HG03108 (cell line): ENCODE results near the gene TMEM44.
"Not testable (repeated sequence)": the region's sequence is repeated elsewhere in the genome, so short reads cannot be mapped to it uniquely, and the experiment has no call there.

Experiments used
- ATAC-seq: cut with Tn5 transposase; IDR thresholded peaks from one replicate; pipeline ENCODE4 v1.9.1; 2021; ENCODE audit warnings: moderate library complexity; ENCODE audit not compliant: unreplicated experiment

Gene TMEM44

DNA sequence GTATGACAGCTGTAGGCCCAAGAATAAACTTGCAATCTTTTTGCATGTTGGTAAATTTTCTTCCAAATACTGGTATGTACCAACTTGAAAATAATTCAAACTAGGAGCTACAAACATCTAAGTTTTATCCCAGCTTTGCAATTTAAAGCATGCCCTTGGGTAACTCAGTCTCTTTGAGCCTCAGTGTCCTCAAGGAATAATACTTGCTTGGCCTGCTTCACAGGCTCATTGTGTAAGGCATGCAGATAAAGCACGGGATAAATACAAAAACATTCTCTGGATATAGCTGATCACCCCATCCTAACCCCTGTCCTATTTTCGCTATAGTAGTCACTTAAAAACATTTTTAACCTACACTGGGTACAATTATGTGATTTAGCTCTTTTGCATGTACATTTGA is 9.6 kb upstream of the TMEM44 start:
- no peak for ATAC-seq

DNA sequence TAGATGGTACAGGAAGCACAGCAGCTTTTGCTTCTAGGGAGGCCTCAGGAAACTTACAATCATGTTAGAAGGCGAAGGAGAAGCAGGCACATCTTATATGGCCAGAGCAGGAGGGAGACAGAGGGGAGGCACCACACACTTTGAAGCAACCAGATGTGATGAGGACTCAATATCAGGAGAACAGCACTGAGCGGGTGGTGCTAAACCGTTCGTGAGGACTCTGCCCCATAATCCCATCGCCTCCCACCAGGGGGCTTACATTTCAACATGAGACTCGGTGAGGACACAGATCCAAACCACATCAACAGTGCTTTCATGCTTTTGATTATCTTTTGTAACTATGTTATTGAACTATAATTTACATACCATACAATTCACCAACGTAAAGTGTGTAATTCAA is 7.6 kb upstream of the TMEM44 start:
- ATAC-seq = no peak

GRCh38 chr3:194638991-194639605 is 5.9 kb upstream of the TMEM44 start:
- no peak for ATAC-seq

DNA sequence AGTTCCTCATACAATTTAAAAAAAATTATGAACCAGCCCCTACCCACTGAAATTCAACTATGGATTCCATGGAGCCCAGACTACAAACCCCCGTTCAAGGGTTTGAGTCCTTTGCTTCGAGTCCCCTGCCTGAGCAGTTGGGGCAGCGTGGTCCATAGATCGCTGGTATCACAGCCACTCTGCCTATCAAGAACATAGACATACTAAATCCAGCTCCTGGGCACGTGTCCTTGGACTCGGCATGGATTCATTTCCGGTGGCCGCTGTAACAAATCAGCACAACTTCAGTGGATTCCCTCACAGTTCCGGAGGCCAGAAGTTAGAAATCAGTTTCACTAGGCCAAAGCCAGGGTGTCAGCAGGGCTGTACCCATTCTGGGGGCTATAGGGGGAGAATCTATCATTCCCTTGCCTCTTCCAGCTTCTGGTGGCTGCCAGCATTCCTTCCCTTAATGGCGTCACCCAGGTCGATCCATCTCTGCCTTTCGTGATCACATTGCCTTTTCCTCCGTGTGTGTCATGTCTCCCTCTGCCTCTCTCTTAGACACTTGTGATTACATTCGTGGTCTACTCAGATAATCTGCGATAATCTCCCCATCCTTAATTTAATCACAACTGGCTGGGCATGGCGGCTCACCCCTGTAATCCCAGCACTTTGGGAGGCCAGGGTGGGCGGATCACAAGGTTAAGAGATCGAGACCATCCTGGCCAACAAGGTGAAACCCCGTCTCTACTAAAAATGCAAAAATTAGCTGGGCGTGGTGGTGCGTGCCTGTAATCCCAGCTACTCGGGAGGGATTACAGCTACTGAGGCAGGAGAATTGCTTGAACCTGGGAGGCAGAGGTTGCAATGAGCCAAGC is 4.6 kb upstream of the TMEM44 start:
- ATAC-seq = no peak

DNA sequence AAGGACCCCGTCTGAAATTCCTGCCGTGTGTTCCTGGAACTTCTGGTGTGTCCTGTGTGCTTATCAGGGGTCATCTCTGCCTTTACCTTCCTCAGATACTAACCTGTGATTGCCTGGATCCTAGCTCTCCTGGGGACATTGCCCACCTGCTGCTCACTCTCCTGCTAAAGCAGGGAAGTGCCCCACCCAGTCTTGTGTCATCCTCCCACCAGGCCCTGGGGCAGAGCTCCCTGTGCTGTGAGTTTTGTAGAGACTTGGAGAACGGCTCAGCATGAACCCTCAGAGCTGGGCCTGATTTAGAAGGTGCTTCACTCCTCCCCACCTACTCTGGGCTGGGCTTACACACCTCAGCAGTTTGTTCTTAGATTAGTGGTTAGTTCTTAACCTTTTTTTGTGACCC is 3.8 kb upstream of the TMEM44 start:
- no peak for ATAC-seq

- ATAC-seq = peak; percentile 45
Measured at GRCh38 chr3:194632809-194633348, 340 bp downstream of the TMEM44 start.

DNA sequence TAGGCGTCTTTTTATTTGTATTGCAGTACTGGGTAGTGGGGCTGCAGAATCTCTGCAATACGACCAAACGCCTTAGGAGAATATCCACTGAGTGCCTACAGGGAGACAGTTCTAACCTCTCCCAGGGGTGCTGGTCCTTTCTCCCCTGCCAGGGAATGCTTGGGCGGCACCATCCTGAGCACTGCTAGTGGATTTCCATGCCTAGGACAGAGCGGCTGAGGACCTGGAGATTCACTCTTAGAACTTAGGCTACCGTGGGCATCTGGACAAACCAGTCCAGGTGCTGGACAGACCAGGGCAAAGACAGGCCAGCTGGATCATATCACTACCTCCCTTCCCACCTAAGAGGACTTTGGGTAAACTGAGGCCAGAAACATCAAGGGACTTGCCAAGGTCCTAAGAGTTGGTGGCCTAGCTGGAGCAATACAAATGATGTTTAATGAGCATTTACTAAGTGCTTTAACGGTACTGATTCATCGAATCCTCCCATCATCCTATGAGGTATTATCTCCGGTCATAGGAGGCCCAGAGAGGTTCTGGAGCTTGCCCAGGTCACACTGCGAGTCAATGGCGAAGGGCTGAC is 902 bp downstream of the TMEM44 start:
- ATAC-seq = no peak

- no peak for ATAC-seq
Measured at GRCh38 chr3:194631696-194632095, 1.5 kb downstream of the TMEM44 start.

GRCh38 chr3:194630681-194631080 is 2.5 kb downstream of the TMEM44 start:
- ATAC-seq = not testable (repeated sequence)

DNA sequence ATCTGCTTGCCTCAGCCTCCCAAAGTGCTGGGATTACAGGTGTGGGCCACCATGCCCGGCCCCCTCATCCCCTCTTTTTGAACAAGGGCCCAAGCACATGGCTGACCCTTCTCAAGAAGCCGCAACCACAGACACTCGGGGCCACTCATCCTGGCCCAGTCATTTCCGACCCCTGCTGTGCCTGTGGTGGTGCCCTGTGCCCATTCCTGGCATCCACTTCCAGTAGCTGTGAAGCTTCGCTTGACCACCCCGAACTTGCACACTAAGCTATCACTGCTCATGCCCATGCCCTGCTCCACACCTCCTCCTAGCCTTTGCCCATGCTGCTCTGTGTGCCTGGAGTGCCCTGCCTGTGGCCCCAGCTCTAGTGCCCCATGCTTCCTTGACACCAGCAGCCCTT is 8.3 kb downstream of the TMEM44 start:
- ATAC-seq = no peak

- ATAC-seq = no peak
Measured at GRCh38 chr3:194623449-194624290, 9.5 kb downstream of the TMEM44 start.

DNA sequence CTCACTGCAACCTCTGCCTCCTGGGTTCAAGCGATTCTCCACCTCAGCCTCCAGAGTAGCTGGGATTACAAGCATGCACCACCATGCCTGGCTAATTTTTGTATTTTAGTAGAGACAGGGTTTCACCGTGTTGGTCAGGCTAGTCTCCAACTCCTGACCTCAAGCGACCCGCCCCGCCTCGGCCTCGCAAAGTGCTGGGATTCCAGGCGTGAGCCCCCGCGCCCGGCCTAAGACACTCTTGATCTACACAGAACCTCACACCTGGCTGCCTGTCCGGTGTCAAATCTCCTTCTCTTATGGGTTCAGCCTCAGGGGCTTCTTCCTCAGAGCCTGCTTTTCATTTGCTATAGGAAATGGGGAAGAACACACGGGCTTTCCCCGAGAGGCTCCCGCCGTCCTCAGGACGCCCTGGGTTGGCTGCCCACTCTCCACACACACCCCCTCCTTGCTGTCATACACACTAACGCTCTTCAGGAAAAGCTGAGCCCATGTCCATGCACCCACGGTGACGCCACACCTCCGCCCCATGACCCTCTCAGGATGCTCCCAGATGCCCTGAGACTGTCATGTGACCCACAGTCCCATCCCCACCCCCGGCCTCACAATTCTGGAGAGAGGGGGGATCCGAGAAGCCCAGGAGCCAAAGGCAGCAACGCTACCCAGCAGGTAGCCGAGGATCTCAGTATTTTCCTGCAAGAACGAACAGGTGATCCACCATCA is 10.4 kb downstream of the TMEM44 start:
- ATAC-seq = no peak

DNA sequence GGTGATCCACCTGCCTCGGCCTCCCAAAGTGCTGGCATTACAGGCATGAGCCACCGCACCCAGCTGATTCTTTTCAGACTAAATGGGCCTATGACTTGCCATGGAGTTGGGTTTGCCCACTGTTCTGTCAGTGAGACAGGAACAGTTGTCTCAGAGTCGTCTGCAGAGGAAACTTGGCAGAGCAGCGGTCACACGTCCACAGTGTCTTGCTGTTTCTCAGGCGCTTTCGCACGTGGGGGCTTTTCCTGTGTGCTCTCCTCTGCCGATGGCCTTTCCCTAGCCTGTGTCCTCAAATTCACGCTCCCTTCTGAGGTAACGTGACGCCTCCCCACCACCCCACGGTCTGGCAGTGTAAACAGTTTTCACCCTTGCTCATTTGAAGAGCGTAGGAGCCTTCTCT is 11.3 kb downstream of the TMEM44 start:
- ATAC-seq = no peak

GRCh38 chr3:194620196-194620595 is 13.0 kb downstream of the TMEM44 start:
- ATAC-seq = no peak

- no peak for ATAC-seq
Measured at GRCh38 chr3:194619741-194620140, 13.5 kb downstream of the TMEM44 start.

DNA sequence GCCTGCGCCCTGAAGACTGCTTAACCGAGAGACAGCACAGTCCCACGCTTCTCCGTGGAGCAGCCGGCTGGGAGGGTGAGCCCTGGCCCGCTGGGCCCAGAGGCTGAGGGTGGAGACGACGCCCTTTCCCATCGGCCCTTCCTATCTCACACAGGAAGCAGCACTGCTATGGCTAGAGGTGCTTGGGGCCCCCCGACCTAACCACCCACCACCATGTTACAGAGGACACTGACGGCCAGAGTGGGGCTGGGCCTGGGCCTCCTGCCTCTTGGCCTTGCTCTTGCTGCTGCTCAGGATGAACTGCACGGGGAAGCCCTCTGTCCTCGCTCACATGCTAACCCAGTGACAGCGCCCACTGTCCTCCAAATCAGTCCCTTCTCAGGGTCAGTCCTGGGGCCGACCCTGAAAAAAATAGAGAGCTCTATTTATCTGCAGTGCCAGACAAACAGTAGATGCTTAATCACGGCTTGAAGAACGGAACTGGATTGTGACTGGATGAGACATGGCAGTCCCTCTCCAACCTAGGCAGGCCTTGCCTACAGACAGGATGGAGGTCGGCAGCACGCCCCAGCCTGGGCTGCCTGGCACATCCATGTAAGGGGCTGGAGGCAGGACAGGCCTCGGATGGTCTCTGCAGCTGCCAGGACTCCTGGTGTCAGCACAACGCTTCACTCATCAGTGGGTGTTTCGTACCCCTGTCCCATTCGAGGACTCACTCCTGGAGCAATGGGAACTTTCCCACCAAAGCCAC is 14.2 kb downstream of the TMEM44 start:
- ATAC-seq = no peak

DNA sequence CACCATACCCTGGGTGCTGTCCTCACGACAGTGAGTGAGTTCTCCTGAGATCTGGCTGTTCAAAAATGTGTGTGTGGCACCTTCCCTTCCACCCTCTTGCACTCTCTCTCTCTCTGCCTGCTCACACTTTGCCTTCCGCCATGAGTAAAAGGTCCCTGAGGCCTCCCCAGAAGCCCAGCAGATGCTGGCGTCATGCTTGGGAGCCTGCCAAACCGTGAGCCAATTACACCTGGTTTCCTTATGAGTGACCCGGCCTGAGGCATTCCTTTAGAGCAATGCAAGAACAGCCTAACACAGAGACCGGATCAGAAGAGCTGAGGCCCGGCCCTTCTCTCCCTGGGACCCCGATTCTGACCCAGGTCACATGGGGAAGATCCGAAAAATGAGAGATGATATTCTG is 15.4 kb downstream of the TMEM44 start:
- no peak for ATAC-seq

DNA sequence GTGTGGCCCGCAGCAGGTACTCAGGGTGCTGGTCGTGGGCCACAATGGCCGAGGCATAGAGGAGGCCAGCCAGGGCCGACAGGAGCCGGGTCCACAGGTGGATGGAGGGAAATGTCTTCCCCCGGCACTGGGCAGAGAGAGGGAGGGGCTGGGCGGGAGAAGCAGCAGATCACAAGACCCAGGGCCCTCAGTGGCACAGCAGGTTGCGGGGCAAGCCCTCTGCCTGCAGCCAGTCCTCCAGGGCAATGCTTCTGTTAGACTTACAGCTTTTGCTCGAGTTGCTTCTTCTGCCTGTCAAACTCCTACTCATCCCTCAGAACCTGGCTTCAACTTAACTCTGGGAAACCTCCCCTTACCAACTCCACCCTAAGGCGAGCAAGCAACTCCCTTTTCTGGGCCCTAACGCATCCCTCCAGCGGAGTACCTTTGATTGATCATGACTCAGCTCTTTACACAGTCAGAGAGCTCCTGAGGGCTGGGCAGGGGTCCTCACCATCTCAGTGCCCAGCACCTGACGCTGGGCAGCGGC is 16.0 kb downstream of the TMEM44 start:
- no peak for ATAC-seq

- ATAC-seq = no peak
Measured at GRCh38 chr3:194615226-194615625, 18.0 kb downstream of the TMEM44 start.
